ENCODE results near the gene ZEB2.

ZEB2 gene

DNA sequence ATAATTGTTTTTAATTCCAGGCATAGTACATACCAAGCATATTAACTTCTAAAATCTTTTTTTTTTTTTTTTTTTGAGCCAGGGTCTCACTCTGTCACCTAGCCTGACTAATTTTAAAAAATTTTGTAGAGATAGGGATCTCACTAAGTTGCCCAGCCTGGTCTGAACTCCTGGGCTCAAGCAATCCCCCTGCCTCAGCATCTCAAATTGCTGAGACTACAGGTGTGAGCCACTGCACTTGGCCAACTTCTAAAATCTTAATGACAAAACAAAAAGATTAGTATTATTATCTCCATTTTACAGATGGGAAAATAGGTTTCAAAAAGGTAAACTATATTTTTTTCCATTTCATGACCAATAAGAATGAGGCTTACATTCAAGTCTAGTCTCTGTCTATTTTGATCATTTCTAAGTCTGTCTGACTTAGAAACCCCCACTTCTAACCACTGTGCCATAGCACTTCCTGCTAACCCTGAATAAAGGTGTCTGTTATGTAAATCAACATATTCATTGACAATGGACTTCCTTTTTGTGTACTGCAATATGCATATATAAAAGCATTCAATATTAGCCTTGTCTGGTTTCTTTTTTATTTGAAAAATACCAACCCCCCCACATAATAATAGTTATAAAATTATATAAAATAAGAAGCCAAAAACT, 28.7 kb upstream of the ZEB2 start:
- H3K36me3 ChIP-seq (ENCODE audit: insufficient read depth, low read length), result no peaks in the 10 kb centered on the region
- H3K4me3 ChIP-seq (ENCODE audit: low read depth in 1 of 2, low read length in 2 of 2), result no peak overlapping the region
- H3K27me3 ChIP-seq (ENCODE audit: control insufficient read depth in 1 of 2, insufficient read depth in 2 of 2, low read length in 2 of 2), result no peaks in the 10 kb centered on the region
- no peaks in the 10 kb centered on the region for H3K4me1 ChIP-seq (ENCODE audit: insufficient read depth, low read length)
- H3K27ac ChIP-seq (ENCODE audit: low read depth, low read length), result no peak overlapping the region
- H3K9ac ChIP-seq (ENCODE audit: low read length), result no peak overlapping the region
- H3K9me3 ChIP-seq (ENCODE audit: low read length), result no peaks in the 10 kb centered on the region

GRCh38 chr2:144548088-144548487, 28.2 kb upstream of the ZEB2 start:
- H3K4me3 ChIP-seq (ENCODE audit: low read depth in 1 of 2, low read length in 2 of 2), result no peak overlapping the region

GRCh38 chr2:144547494-144547893, 27.6 kb upstream of the ZEB2 start:
- Histone ChIP-seq H3K4me3 (ENCODE audit: low read depth in 1 of 2, low read length in 2 of 2) (no peak overlapping the region), H3K36me3 (ENCODE audit: insufficient read depth, low read length) (no peaks in the 10 kb centered on the region), H3K27me3 (ENCODE audit: control insufficient read depth in 1 of 2, insufficient read depth in 2 of 2, low read length in 2 of 2) (no peaks in the 10 kb centered on the region), H3K27ac (ENCODE audit: low read depth, low read length) (no peak overlapping the region), H3K4me1 (ENCODE audit: insufficient read depth, low read length) (no peaks in the 10 kb centered on the region), H3K9me3 (ENCODE audit: low read length) (no peaks in the 10 kb centered on the region), H3K9ac (ENCODE audit: low read length) (no peak overlapping the region)

More at GRCh38 chr2:144548088-144548487, 28.2 kb upstream of the ZEB2 start:
- no peaks in the 10 kb centered on the region for H3K4me1 ChIP-seq (ENCODE audit: insufficient read depth, low read length)
- H3K9ac ChIP-seq (ENCODE audit: low read length), result no peak overlapping the region
- no peaks in the 10 kb centered on the region for H3K36me3 ChIP-seq (ENCODE audit: insufficient read depth, low read length)
- no peak overlapping the region for H3K27ac ChIP-seq (ENCODE audit: low read depth, low read length)
- no peaks in the 10 kb centered on the region for H3K27me3 ChIP-seq (ENCODE audit: control insufficient read depth in 1 of 2, insufficient read depth in 2 of 2, low read length in 2 of 2)
- H3K9me3 ChIP-seq (ENCODE audit: low read length), result no peaks in the 10 kb centered on the region

DNA sequence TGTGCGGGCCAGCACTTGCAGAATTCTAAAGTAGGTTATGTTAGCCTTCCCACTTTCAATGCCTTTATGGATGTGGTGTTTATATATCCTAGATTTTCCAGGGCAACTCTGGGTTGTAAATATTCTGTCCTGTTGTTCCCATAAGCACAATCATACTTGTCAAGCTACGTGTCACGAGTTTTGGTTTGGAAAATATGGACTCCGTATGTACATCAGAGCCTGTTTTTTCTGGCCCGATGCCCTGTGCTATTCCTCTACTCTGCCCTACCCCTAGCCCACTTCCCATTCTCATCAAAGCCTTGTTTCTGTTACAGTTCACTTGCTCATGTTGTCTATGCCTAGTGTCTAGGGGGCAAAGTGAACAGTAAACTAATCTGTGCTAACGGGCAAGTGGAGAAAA, 27.0 kb upstream of the ZEB2 start:
- H3K4me1 ChIP-seq (ENCODE audit: insufficient read depth, low read length), result no peaks in the 10 kb centered on the region
- no peak overlapping the region for H3K4me3 ChIP-seq (ENCODE audit: low read depth in 1 of 2, low read length in 2 of 2)
- H3K36me3 ChIP-seq (ENCODE audit: insufficient read depth, low read length), result no peaks in the 10 kb centered on the region
- H3K9me3 ChIP-seq (ENCODE audit: low read length), result no peaks in the 10 kb centered on the region
- H3K9ac ChIP-seq (ENCODE audit: low read length), result no peak overlapping the region
- no peaks in the 10 kb centered on the region for H3K27me3 ChIP-seq (ENCODE audit: control insufficient read depth in 1 of 2, insufficient read depth in 2 of 2, low read length in 2 of 2)
- no peak overlapping the region for H3K27ac ChIP-seq (ENCODE audit: low read depth, low read length)

GRCh38 chr2:144545787-144546186, 25.9 kb upstream of the ZEB2 start:
- no peak overlapping the region for H3K4me3 ChIP-seq (ENCODE audit: low read depth in 1 of 2, low read length in 2 of 2)

DNA sequence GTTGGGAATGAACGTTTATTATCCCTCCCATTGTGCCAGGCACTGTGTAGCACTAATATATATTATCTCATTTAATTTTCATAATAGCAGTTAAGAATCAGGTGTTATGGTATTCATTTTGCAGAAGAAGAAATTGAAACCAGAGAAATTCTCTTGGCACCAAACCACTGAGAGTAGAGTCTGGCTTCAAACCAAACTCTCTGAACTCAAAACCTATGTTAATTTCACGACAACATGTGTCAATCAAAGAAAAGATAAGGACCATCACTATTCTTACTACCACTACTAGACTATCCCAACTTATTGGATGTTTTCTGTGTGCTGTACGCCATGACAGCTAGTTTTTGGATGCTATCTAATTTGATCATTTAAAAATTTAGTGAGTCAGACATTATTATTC, 24.1 kb upstream of the ZEB2 start:
- Histone ChIP-seq H3K9me3 (ENCODE audit: low read length) (no peaks in the 10 kb centered on the region), H3K36me3 (ENCODE audit: insufficient read depth, low read length) (no peaks in the 10 kb centered on the region), H3K4me3 (ENCODE audit: low read depth in 1 of 2, low read length in 2 of 2) (no peak overlapping the region), H3K27ac (ENCODE audit: low read depth, low read length) (no peak overlapping the region), H3K9ac (ENCODE audit: low read length) (no peak overlapping the region), H3K4me1 (ENCODE audit: insufficient read depth, low read length) (no peaks in the 10 kb centered on the region), H3K27me3 (ENCODE audit: control insufficient read depth in 1 of 2, insufficient read depth in 2 of 2, low read length in 2 of 2) (no peaks in the 10 kb centered on the region)

More at GRCh38 chr2:144545787-144546186, 25.9 kb upstream of the ZEB2 start:
- Histone ChIP-seq H3K9me3 (ENCODE audit: low read length) (no peaks in the 10 kb centered on the region), H3K9ac (ENCODE audit: low read length) (no peak overlapping the region), H3K4me1 (ENCODE audit: insufficient read depth, low read length) (no peaks in the 10 kb centered on the region), H3K27me3 (ENCODE audit: control insufficient read depth in 1 of 2, insufficient read depth in 2 of 2, low read length in 2 of 2) (no peaks in the 10 kb centered on the region), H3K36me3 (ENCODE audit: insufficient read depth, low read length) (no peaks in the 10 kb centered on the region), H3K27ac (ENCODE audit: low read depth, low read length) (no peak overlapping the region)

- H3K9me3 ChIP-seq (ENCODE audit: low read length), result no peaks in the 10 kb centered on the region
- H3K27ac ChIP-seq (ENCODE audit: low read depth, low read length), result no peak overlapping the region
- H3K9ac ChIP-seq (ENCODE audit: low read length), result no peak overlapping the region
- no peaks in the 10 kb centered on the region for H3K36me3 ChIP-seq (ENCODE audit: insufficient read depth, low read length)
- no peaks in the 10 kb centered on the region for H3K4me1 ChIP-seq (ENCODE audit: insufficient read depth, low read length)
- H3K4me3 ChIP-seq (ENCODE audit: low read depth in 1 of 2, low read length in 2 of 2), result no peak overlapping the region
- no peaks in the 10 kb centered on the region for H3K27me3 ChIP-seq (ENCODE audit: control insufficient read depth in 1 of 2, insufficient read depth in 2 of 2, low read length in 2 of 2)
These were observed 21.5 kb upstream of the ZEB2 start for GRCh38 chr2:144541396-144541795.

- no peaks in the 10 kb centered on the region for H3K36me3 ChIP-seq (ENCODE audit: insufficient read depth, low read length)
- H3K9me3 ChIP-seq (ENCODE audit: low read length), result no peaks in the 10 kb centered on the region
- no peak overlapping the region for H3K4me3 ChIP-seq (ENCODE audit: low read depth in 1 of 2, low read length in 2 of 2)
- no peak overlapping the region for H3K9ac ChIP-seq (ENCODE audit: low read length)
- no peak overlapping the region for H3K27ac ChIP-seq (ENCODE audit: low read depth, low read length)
- no peaks in the 10 kb centered on the region for H3K27me3 ChIP-seq (ENCODE audit: control insufficient read depth in 1 of 2, insufficient read depth in 2 of 2, low read length in 2 of 2)
- no peaks in the 10 kb centered on the region for H3K4me1 ChIP-seq (ENCODE audit: insufficient read depth, low read length)
These were observed 19.4 kb upstream of the ZEB2 start for GRCh38 chr2:144539289-144539782.

- no peak overlapping the region for H3K9ac ChIP-seq (ENCODE audit: low read length)
- no peaks in the 10 kb centered on the region for H3K36me3 ChIP-seq (ENCODE audit: insufficient read depth, low read length)
- H3K4me3 ChIP-seq (ENCODE audit: low read depth in 1 of 2, low read length in 2 of 2), result no peak overlapping the region
- no peak overlapping the region for H3K27ac ChIP-seq (ENCODE audit: low read depth, low read length)
- no peaks in the 10 kb centered on the region for H3K27me3 ChIP-seq (ENCODE audit: control insufficient read depth in 1 of 2, insufficient read depth in 2 of 2, low read length in 2 of 2)
- no peaks in the 10 kb centered on the region for H3K4me1 ChIP-seq (ENCODE audit: insufficient read depth, low read length)
- H3K9me3 ChIP-seq (ENCODE audit: low read length), result no peaks in the 10 kb centered on the region
These were observed 15.4 kb upstream of the ZEB2 start for GRCh38 chr2:144535300-144535699.

DNA sequence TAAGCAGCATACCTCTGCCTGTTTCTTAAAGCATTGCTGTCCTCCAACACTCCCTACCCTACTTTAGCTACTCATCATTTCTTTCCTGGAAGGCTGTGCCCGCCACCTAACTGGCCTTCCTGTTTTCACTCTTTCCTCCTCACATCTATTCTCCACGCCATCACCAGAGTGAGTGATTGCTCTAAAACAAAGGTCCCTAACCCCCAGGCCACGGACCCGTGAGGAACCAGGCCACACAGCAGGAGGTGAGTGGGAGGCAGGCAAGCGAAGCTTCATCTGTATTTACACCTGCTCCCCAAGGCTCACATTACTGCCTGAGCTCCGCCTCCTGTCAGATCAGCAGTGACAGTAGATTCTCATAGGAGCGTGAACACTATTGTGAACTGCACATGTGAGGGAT, 13.3 kb upstream of the ZEB2 start:
- H3K27ac ChIP-seq (ENCODE audit: low read depth, low read length), result no peak overlapping the region
- H3K4me3 ChIP-seq (ENCODE audit: low read depth in 1 of 2, low read length in 2 of 2), result no peak overlapping the region
- no peaks in the 10 kb centered on the region for H3K27me3 ChIP-seq (ENCODE audit: control insufficient read depth in 1 of 2, insufficient read depth in 2 of 2, low read length in 2 of 2)
- H3K36me3 ChIP-seq (ENCODE audit: insufficient read depth, low read length), result no peaks in the 10 kb centered on the region
- H3K9me3 ChIP-seq (ENCODE audit: low read length), result no peaks in the 10 kb centered on the region
- no peaks in the 10 kb centered on the region for H3K4me1 ChIP-seq (ENCODE audit: insufficient read depth, low read length)
- H3K9ac ChIP-seq (ENCODE audit: low read length), result no peak overlapping the region

GRCh38 chr2:144530596-144530995, 10.7 kb upstream of the ZEB2 start:
- Histone ChIP-seq H3K9ac (ENCODE audit: low read length) (no peak overlapping the region), H3K9me3 (ENCODE audit: low read length) (no peaks in the 10 kb centered on the region), H3K4me1 (ENCODE audit: insufficient read depth, low read length) (no peaks in the 10 kb centered on the region), H3K4me3 (ENCODE audit: low read depth in 1 of 2, low read length in 2 of 2) (no peak overlapping the region), H3K27ac (ENCODE audit: low read depth, low read length) (no peak overlapping the region), H3K27me3 (ENCODE audit: control insufficient read depth in 1 of 2, insufficient read depth in 2 of 2, low read length in 2 of 2) (no peaks in the 10 kb centered on the region), H3K36me3 (ENCODE audit: insufficient read depth, low read length) (no peaks in the 10 kb centered on the region)

- H3K36me3 ChIP-seq (ENCODE audit: insufficient read depth, low read length), result no peaks in the 10 kb centered on the region
- no peak overlapping the region for H3K9ac ChIP-seq (ENCODE audit: low read length)
- no peak overlapping the region for H3K27ac ChIP-seq (ENCODE audit: low read depth, low read length)
- H3K27me3 ChIP-seq (ENCODE audit: control insufficient read depth in 1 of 2, insufficient read depth in 2 of 2, low read length in 2 of 2), result no peaks in the 10 kb centered on the region
- H3K4me1 ChIP-seq (ENCODE audit: insufficient read depth, low read length), result no peaks in the 10 kb centered on the region
- no peak overlapping the region for H3K4me3 ChIP-seq (ENCODE audit: low read depth in 1 of 2, low read length in 2 of 2)
- H3K9me3 ChIP-seq (ENCODE audit: low read length), result no peaks in the 10 kb centered on the region
These were observed 9.9 kb upstream of the ZEB2 start for GRCh38 chr2:144529841-144530240.

Data from muscle layer of colon (tissue), 2 donors.